Measurements from ENCODE around the gene MYO1D. TPM values are rescaled to one million over a fixed set of nuclear protein-coding genes. Genes with fewer than 3 reads are reported as not detected.

Gene MYO1D
- total RNA-seq, 4 donors from 2014 or later = 46.3 to 139 (median 80.0) TPM

GRCh38 chr17:32627239-32627996, 249.5 kb downstream of the MYO1D start:
- TF ChIP-seq CTCF (IDR thresholded peaks at IDR 0.05; ENCODE audit: low read depth) = no peak

GRCh38 chr17:32626379-32626791, 250.5 kb downstream of the MYO1D start:
- TF ChIP-seq CTCF (IDR thresholded peaks at IDR 0.05; ENCODE audit: low read depth) = no peak

- TF ChIP-seq CTCF (IDR thresholded peaks at IDR 0.05; ENCODE audit: low read depth) = no peak
Measured at GRCh38 chr17:32625971-32626370, 251.0 kb downstream of the MYO1D start.

GRCh38 chr17:32623196-32623595, 253.7 kb downstream of the MYO1D start:
- no peak for TF ChIP-seq CTCF (IDR thresholded peaks at IDR 0.05; ENCODE audit: low read depth)

GRCh38 chr17:32622540-32622939, 254.4 kb downstream of the MYO1D start:
- TF ChIP-seq CTCF (IDR thresholded peaks at IDR 0.05; ENCODE audit: low read depth) = no peak

GRCh38 chr17:32621612-32622312, 255.2 kb downstream of the MYO1D start:
- no peak for TF ChIP-seq CTCF (IDR thresholded peaks at IDR 0.05; ENCODE audit: low read depth)

GRCh38 chr17:32615326-32615725, 261.6 kb downstream of the MYO1D start:
- TF ChIP-seq CTCF (IDR thresholded peaks at IDR 0.05; ENCODE audit: low read depth) = no peak
